Measurements from ENCODE around the gene DST.

- no peak for TF ChIP-seq POLR2AphosphoS5 (IDR thresholded peaks at IDR 0.05)
- TF ChIP-seq CTCF (IDR thresholded peaks at IDR 0.05): no peak
- no peak for TF ChIP-seq POLR2A (IDR thresholded peaks at IDR 0.05)
- no peak for TF ChIP-seq EP300 (IDR thresholded peaks at IDR 0.05)
These were observed 20.7 kb upstream of the DST start for GRCh38 chr6:56663344-56663743.
